IPS-18a (cell line): ENCODE results near the gene CIPC.

ENCODE experiments used
- H3K27ac ChIP-seq: one replicate; pipeline ENCODE4 v1.5.1; 2013; ENCODE audit warnings: low read length
- H3K27me3 ChIP-seq: one replicate; pipeline ENCODE4 v1.6.1; 2013; ENCODE audit warnings: mild to moderate bottlenecking, low read length; ENCODE audit not compliant: control insufficient read depth, insufficient read depth
- H3K36me3 ChIP-seq: one replicate; pipeline ENCODE4 v1.6.1; 2013; ENCODE audit warnings: low read depth, low read length; ENCODE audit not compliant: control insufficient read depth
- H3K4me1 ChIP-seq: one replicate; pipeline ENCODE4 v1.6.1; 2013; ENCODE audit warnings: low read depth, low read length; ENCODE audit not compliant: control insufficient read depth
- H3K4me3 ChIP-seq: one replicate; pipeline ENCODE4 v1.5.1; 2013; ENCODE audit warnings: low read length
- H3K9ac ChIP-seq: one replicate; pipeline ENCODE4 v1.6.1; 2013; ENCODE audit warnings: mild to moderate bottlenecking, low read length, moderate library complexity
- H3K9me3 ChIP-seq: one replicate; pipeline ENCODE4 v1.6.1; 2013; ENCODE audit warnings: low read depth, low read length; ENCODE audit not compliant: control insufficient read depth

Gene CIPC

GRCh38 chr14:77120771-77121743 is 23.0 kb downstream of the CIPC start:
- no peaks in the 10 kb centered on the region for H3K9me3 ChIP-seq
- H3K36me3 ChIP-seq = peaks cover 15% of the 10 kb centered on the region
- no peak overlapping the region for H3K9ac ChIP-seq
- H3K4me3 ChIP-seq = no peak overlapping the region
- peaks cover 8% of the 10 kb centered on the region for H3K27me3 ChIP-seq
- H3K27ac ChIP-seq = no peak overlapping the region
- peaks cover 23% of the 10 kb centered on the region for H3K4me1 ChIP-seq

DNA sequence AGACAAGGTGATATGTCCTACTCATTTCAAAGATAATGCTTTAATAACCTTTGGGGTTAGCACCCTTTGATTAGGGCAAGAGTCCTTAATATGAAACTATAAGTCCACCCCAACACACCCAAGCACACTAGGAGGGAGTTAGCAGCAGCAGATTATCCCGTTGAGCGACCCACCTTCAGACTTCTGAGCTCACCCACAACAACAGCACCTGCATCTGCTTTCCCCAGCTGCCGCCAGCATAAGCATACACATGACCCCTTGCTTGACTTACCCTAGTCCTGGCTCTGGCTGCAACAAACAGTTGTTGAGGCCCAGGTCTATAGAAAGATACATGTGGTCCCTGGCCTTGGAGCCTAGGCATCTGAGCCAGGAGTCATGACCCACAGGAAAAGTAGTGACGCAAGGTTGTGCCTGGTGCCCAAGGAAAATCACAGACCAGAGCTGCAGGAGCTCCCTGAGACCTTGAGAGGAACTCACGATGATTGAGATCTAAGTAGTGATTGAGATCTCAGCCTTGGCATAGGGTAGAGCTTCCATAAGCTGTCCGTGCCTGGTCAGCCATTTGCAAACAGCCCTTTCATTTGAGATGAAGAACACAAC is 24.6 kb downstream of the CIPC start:
- no peak overlapping the region for H3K4me3 ChIP-seq
- H3K27me3 ChIP-seq = peaks cover 9% of the 10 kb centered on the region
- H3K9me3 ChIP-seq = no peaks in the 10 kb centered on the region
- H3K4me1 ChIP-seq = peaks cover 25% of the 10 kb centered on the region
- H3K36me3 ChIP-seq = no peaks in the 10 kb centered on the region
- H3K27ac ChIP-seq = no peak overlapping the region
- no peak overlapping the region for H3K9ac ChIP-seq

DNA sequence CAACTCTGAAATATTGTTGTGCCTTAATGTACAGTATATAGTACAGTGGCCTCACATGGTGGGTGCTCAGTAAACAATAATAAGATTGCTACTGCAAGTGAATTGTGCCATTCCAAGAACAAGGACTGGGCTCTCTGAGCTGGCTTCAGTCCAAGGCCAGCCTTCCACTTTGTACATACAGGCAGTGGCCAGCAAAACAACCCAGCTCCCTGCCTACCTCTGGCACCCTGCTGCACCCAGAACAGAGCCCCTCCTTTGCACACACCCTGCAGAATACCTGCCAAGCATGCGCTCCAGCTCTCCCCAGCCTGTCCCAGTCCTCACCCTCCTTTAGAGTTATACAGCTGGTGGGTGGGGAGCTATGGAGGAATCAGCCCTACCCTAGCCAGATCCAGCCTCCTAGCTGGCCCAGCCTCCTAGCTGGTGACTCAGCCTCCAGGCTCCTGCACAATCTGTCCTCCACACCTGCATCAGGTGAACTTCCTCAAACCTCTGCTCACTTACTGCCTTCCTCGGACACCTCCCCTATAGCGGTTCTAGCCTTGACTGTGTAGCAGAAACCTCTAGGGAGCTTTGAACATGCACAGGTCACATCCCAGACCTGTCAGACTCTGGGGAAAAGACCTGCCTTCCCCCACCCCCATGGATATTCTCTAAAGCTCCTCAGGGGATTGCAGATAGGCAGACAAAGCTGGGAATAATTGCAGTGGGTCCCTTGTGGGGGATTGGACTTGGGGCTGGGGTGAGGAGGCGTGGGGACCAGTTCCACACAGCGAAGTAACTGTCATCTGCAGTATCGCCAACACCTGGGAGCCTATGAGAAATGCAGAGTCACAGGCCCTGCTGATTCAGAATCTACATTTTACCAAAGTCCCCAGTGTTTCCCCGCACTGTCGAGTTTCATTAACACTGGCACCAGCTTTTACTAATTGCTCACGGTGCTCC is 25.6 kb downstream of the CIPC start:
- Histone ChIP-seq H3K4me3 (peak overlapping the region; percentile 59), H3K36me3 (no peaks in the 10 kb centered on the region), H3K27ac (no peak overlapping the region), H3K9ac (no peak overlapping the region), H3K4me1 (peaks cover 26% of the 10 kb centered on the region), H3K9me3 (no peaks in the 10 kb centered on the region), H3K27me3 (peaks cover 9% of the 10 kb centered on the region)

DNA sequence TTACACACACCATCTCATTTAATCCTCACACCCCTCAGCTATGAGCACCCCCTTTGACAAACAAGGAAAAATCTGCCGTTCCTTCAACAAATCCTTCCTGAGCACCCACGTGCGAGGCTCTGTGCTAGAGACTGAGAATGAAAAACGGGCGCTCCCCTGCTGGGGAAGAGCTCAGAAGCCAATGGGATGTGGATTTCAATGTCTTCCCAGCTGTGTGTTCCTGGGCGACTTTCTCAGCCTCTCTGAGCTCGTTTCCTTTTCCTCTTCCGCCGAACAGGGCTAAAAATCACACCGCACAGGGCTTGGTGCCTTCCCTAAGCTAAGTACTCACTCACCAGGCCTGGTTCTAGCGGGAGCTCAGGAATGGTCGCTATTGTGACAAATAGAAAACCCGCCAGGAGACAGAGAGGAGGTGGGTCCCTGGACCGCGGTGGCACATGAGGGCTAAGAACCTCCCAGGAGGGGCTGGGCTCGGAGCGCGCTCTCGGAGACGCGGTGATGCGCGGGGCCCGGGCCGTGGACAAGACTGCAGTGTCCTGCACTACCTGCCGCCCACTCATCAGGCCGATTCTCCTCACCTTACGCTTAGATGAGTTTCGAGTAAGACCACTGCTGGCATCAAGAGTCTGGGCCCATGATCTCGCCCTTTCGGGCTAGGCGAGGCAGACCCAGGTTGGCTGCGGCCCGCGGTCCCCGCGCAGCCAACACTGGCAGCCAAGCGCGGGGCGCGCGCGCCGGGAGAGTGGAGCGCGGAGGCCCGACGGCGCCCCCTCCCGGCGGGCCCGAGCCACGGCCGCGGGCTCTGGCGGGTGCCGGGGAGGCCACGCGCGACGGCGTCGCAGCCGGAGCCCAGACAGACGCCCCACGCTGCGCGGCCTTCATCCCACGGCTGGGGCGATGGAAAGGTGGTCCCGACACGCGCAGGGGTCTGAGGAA is 26.6 kb downstream of the CIPC start:
- no peaks in the 10 kb centered on the region for H3K9me3 ChIP-seq
- H3K4me3 ChIP-seq = peak overlapping the region; percentile 59
- H3K36me3 ChIP-seq = no peaks in the 10 kb centered on the region
- H3K4me1 ChIP-seq = peaks cover 26% of the 10 kb centered on the region
- H3K27me3 ChIP-seq = peaks cover 9% of the 10 kb centered on the region
- no peak overlapping the region for H3K27ac ChIP-seq
- no peak overlapping the region for H3K9ac ChIP-seq

GRCh38 chr14:77125281-77125801 is 27.3 kb downstream of the CIPC start:
- H3K27me3 ChIP-seq = peaks cover 9% of the 10 kb centered on the region
- H3K9me3 ChIP-seq = no peaks in the 10 kb centered on the region
- H3K9ac ChIP-seq = no peak overlapping the region
- H3K27ac ChIP-seq = no peak overlapping the region
- peaks cover 26% of the 10 kb centered on the region for H3K4me1 ChIP-seq
- peak overlapping the region; percentile 59 for H3K4me3 ChIP-seq
- H3K36me3 ChIP-seq = no peaks in the 10 kb centered on the region

DNA sequence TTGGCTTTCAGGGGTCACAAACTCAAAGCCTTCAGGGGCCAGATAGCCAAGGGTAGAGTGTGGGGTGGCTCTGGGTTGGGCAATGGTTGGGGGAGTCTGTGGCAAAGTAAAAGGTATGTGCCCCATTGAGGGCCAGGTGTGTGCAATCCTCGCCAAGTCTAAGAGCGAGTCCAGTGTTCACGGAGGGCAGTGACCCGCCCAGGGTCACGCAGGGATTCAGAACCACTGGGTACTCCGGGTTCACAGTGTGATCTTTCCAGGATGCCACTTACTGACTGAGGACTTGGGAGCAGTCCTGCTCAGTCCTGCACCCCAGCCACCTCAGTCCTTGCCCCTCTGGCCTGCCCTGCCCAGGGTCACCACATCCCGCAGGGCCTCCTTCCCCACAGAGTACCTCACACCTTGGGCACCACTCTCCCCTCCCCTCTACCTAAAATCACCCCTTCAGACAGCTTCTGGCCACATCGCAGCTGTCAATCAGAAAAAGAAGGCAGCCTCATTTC is 27.8 kb downstream of the CIPC start:
- Histone ChIP-seq H3K27me3 (peaks cover 9% of the 10 kb centered on the region), H3K36me3 (no peaks in the 10 kb centered on the region), H3K9ac (no peak overlapping the region), H3K4me3 (no peak overlapping the region), H3K9me3 (no peaks in the 10 kb centered on the region), H3K4me1 (peaks cover 23% of the 10 kb centered on the region), H3K27ac (no peak overlapping the region)

DNA sequence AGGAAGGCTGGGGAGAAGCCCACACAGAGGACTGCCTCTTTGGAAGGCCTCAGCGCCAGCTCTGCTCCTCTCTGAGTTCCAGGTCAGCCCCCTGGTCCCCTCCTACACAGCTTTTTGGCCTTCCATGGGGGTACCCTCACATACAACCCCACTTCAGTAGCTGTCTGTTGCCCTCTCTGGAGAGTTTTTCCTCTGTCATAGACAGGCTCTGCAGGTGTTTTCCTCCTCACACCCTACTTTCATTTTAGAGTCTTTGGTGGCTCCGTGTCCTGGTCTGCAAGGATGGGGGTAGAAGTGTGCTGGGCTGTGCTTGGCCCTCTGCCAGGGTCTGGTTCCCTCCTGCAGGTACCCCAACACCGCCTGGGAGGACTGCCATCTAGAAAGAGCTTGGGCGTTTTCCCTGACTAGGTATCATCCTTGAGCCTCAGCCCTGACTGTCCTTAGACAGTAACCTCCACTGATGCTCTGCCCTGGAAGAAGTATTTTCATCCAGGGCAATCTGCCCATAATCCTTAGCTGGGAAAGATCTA is 28.5 kb downstream of the CIPC start:
- Histone ChIP-seq H3K9ac (no peak overlapping the region), H3K27ac (no peak overlapping the region), H3K4me1 (peaks cover 16% of the 10 kb centered on the region), H3K9me3 (no peaks in the 10 kb centered on the region), H3K4me3 (no peak overlapping the region), H3K27me3 (peaks cover 9% of the 10 kb centered on the region), H3K36me3 (no peaks in the 10 kb centered on the region)

DNA sequence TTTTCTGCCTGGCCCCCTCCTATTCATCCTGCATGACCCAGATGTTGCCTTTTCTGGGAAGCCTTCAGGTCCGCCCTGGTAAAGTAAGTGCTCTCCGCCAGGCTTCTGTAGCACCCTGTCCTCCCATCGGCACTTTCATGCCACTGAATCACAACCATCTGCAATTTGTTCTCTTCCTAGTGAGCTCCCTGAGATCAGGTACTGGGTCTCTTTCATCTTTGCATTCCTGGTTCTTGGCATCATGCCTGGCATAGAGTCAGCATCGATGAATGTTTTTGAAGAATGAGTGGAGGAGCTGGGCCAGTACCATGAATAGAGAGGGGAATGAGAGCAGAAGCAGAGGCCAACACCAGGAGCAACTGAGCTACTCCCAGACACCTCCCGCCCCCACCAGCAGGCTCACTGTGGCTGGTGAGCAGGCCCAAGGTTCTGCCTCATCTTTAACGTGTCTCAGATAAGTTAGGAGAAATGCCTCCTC is 30.4 kb downstream of the CIPC start:
- H3K36me3 ChIP-seq = no peaks in the 10 kb centered on the region
- no peak overlapping the region for H3K27ac ChIP-seq
- H3K9ac ChIP-seq = no peak overlapping the region
- H3K4me1 ChIP-seq = peaks cover 11% of the 10 kb centered on the region
- peaks cover 9% of the 10 kb centered on the region for H3K27me3 ChIP-seq
- no peak overlapping the region for H3K4me3 ChIP-seq
- no peaks in the 10 kb centered on the region for H3K9me3 ChIP-seq

GRCh38 chr14:77130386-77130785 is 32.3 kb downstream of the CIPC start:
- no peak overlapping the region for H3K9ac ChIP-seq

GRCh38 chr14:77131206-77131605 is 33.1 kb downstream of the CIPC start:
- H3K4me1 ChIP-seq = peaks cover 3% of the 10 kb centered on the region
- H3K4me3 ChIP-seq = no peak overlapping the region
- H3K9me3 ChIP-seq = no peaks in the 10 kb centered on the region
- no peak overlapping the region for H3K27ac ChIP-seq
- H3K36me3 ChIP-seq = peaks cover 9% of the 10 kb centered on the region
- no peak overlapping the region for H3K9ac ChIP-seq
- no peaks in the 10 kb centered on the region for H3K27me3 ChIP-seq

More at GRCh38 chr14:77130386-77130785, 32.3 kb downstream of the CIPC start:
- peaks cover 8% of the 10 kb centered on the region for H3K27me3 ChIP-seq
- peaks cover 2% of the 10 kb centered on the region for H3K36me3 ChIP-seq
- no peak overlapping the region for H3K27ac ChIP-seq
- H3K4me1 ChIP-seq = peaks cover 5% of the 10 kb centered on the region
- no peak overlapping the region for H3K4me3 ChIP-seq
- H3K9me3 ChIP-seq = no peaks in the 10 kb centered on the region
